Activated CD4-positive, CD25-positive, alpha-beta regulatory T cell treated with anti-CD3 and anti-CD28 coated beads, Interleukin-2, amount 50 U/mL, for 72 hours (primary cell): Measurements from ENCODE around the gene FICD.

Source experiments
- DNase-seq: peaks from one replicate; pipeline ENCODE4 v3.0.0; 2021

The FICD gene

GRCh38 chr12:108568338-108569154 lies 53.5 kb downstream of the FICD start:
- DNase-seq = peak; percentile 53
